Neural cell (in vitro differentiated cells): ENCODE data around the gene MISP.

Source experiments
- CTCF ChIP-seq: fragments of 450-650 bp; IDR thresholded peaks from 2 replicates; pipeline ENCODE4 v1.5.1; 2014; ENCODE audit warnings: antibody characterized with exemption, mild to moderate bottlenecking, moderate library complexity; ENCODE audit not compliant: poor library complexity, severe bottlenecking
- EP300 ChIP-seq: fragments of 450-650 bp; conservative IDR thresholded peaks from 2 replicates; pipeline ENCODE4 v1.6.1; 2014; ENCODE audit warnings: antibody characterized with exemption, mild to moderate bottlenecking, moderate library complexity; ENCODE audit not compliant: poor library complexity, severe bottlenecking
- EZH2 ChIP-seq: fragments of 200-600, 300-800 bp; shearing (Covaris generic), sonication (generic); IDR thresholded peaks from 2 replicates; pipeline ENCODE4 v1.6.1; 2014; ENCODE audit warnings: antibody characterized with exemption, low read length, borderline replicate concordance, mild to moderate bottlenecking; ENCODE audit not compliant: insufficient read depth, poor library complexity, severe bottlenecking
- RAD21 ChIP-seq: fragments of 450-650 bp; conservative IDR thresholded peaks from 2 replicates; pipeline ENCODE4 v1.6.1; 2014; ENCODE audit warnings: antibody characterized with exemption, mild to moderate bottlenecking, moderate library complexity
- REST ChIP-seq: IDR thresholded peaks from 2 replicates; pipeline ENCODE4 v1.6.1; 2012; ENCODE audit warnings: borderline replicate concordance

- TF ChIP-seq CTCF (no peak), REST (no peak), EZH2 (no peak), EP300 (no peak), RAD21 (no peak)
Observed at GRCh38 chr19:743168-743687, 7.7 kb upstream of the MISP start.
